ENCODE data around the gene ENC1.

DNA sequence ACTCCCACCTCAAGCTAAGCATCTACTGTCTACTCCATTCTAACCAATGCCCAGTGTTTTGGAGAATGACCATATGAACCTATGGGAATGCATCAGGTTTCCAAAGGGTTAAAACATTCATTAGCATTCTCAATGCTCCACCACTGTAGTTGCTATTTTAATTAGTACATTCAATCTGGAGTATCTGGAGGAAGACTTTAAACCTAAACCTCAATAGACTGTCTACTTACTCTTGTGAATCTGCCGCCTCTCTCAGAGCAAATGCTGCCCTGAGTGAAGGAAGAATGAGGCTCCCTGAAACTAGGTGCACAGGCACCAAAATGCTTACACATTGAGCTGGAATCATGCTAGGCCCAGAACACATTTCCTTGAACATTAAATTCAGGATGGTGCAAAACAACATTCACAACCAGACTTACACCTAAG lies 2.0 kb downstream of the ENC1 start:
- TF ChIP-seq POLR2A (IDR thresholded peaks at IDR 0.05; ENCODE audit: low read length) (no peak), GATA1 (IDR thresholded peaks at IDR 0.05; ENCODE audit: low read depth, low read length) (no peak)
